ENCODE results near the gene KCNH1.

The KCNH1 gene

GRCh38 chr1:210657806-210658205, 476.1 kb downstream of the KCNH1 start:
- TF ChIP-seq TAF1 (IDR thresholded peaks at IDR 0.05; ENCODE audit: low read depth) = no peak
- no peak for TF ChIP-seq EGR1 (IDR thresholded peaks at IDR 0.05)
- TF ChIP-seq CEBPB (IDR thresholded peaks at IDR 0.05) = no peak

DNA sequence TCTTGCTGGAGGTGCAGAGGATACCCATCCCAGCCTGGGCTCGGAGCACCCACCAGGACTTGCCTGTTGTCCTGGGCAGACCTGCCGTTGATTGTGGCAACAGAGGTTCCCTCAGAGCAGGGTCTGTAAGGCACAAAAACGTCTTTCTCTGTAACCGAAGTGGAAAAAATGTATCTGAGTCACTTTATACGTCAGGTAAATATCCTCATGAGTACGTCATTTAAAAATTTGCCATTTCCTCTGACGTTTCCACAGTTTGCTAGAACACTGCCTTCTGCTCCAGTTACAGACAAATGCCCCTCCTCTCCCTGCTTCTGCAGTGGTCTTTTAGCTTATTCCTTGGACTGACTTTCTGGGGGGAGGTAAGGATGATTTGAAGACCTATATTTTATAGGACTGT, 478.4 kb downstream of the KCNH1 start:
- TF ChIP-seq EP300 (IDR thresholded peaks at IDR 0.05; ENCODE audit: borderline replicate concordance) (no peak), TEAD4 (IDR thresholded peaks at IDR 0.05) (no peak), CREB1 (IDR thresholded peaks at IDR 0.05; ENCODE audit: low read depth) (no peak), EGR1 (IDR thresholded peaks at IDR 0.05) (no peak), YY1 (IDR thresholded peaks at IDR 0.05; ENCODE audit: low read depth) (no peak), USF1 (IDR thresholded peaks at IDR 0.05) (no peak), TAF1 (IDR thresholded peaks at IDR 0.05; ENCODE audit: low read depth) (no peak), REST (IDR thresholded peaks at IDR 0.05; ENCODE audit: low read depth) (no peak), TCF12 (IDR thresholded peaks at IDR 0.05; ENCODE audit: low read depth) (no peak)

DNA sequence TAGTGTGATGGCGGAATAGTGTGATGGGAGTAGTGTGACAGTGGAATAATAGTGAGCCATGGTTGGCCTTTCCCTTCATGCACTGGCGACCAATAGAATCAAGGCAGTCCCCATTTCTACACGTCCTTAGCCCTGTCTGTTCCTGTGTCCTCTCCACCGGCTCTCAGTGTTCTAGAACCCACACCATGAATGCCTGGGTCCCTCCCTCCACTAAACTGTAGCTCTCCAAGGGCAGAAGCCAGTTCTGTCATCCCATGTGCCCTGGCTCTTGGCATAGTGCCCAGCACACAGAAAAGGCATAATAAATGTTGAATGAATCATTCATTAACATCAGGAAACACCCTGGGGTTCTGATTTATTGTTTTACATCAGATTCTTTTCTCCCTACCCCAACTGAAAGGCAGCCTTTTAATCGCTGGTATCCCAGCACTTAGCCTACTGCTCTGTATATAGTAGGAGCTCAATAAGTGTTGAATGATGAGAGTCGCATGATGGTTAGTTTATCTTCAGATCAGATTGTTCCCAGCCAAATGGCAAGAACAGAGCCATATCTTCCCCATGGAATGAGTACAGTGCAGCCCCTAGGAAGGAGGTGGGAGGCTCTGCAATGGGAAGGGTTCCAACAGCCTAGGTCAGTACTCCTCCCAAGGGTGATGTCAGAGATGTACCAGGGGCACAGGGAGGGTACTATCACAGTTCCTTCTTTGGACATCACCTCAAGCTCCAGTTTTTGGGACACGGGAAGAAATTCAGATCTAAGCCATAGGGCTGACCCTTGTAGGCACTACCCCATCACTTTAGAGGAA, 479.6 kb downstream of the KCNH1 start:
- no peak for TF ChIP-seq TAF1 (IDR thresholded peaks at IDR 0.05; ENCODE audit: low read depth)

DNA sequence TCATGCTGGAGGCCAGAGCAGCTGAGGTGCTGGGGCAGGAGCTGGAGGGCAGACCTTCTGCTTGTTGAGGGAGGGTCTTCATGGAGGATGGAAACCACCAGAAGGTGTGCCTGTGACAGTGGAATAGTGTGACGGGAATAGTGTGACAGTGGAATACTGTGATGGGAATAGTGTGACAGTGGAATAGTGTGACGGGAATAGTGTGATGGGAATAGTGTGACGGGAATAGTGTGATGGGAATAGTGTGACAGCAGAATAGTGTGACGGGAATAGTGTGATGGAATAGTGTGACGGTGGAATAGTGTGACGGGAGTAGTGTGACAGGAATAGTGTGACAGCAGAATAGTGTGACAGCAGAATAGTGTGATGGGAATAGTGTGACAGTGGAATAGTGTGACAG, 480.2 kb downstream of the KCNH1 start:
- TF ChIP-seq CREB1 (IDR thresholded peaks at IDR 0.05; ENCODE audit: low read depth) = no peak
- no peak for TF ChIP-seq EGR1 (IDR thresholded peaks at IDR 0.05)
- TF ChIP-seq, protein P1, sequence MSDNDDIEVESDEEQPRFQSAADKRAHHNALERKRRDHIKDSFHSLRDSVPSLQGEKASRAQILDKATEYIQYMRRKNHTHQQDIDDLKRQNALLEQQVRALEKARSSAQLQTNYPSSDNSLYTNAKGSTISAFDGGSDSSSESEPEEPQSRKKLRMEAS (IDR thresholded peaks at IDR 0.05) = no peak
- no peak for TF ChIP-seq TAF1 (IDR thresholded peaks at IDR 0.05; ENCODE audit: low read depth)
- TF ChIP-seq YY1 (IDR thresholded peaks at IDR 0.05; ENCODE audit: low read depth) = no peak
- no peak for TF ChIP-seq NFIC (IDR thresholded peaks at IDR 0.05)
- TF ChIP-seq EP300 (IDR thresholded peaks at IDR 0.05; ENCODE audit: borderline replicate concordance) = no peak
- no peak for TF ChIP-seq TEAD4 (IDR thresholded peaks at IDR 0.05)

- TF ChIP-seq USF1 (IDR thresholded peaks at IDR 0.05) (no peak), NFIC (IDR thresholded peaks at IDR 0.05) (no peak), REST (IDR thresholded peaks at IDR 0.05; ENCODE audit: low read depth) (no peak), CEBPB (IDR thresholded peaks at IDR 0.05) (no peak), EGR1 (IDR thresholded peaks at IDR 0.05) (no peak), TEAD4 (IDR thresholded peaks at IDR 0.05) (no peak), RAD21 (IDR thresholded peaks at IDR 0.05; ENCODE audit: low read depth) (no peak), ZBTB7A (IDR thresholded peaks at IDR 0.05; ENCODE audit: low read depth) (no peak), TAF1 (IDR thresholded peaks at IDR 0.05; ENCODE audit: low read depth) (no peak), CREB1 (IDR thresholded peaks at IDR 0.05; ENCODE audit: low read depth) (no peak), TCF12 (IDR thresholded peaks at IDR 0.05; ENCODE audit: low read depth) (no peak)
- TF ChIP-seq, protein P1 (IDR thresholded peaks at IDR 0.05) = no peak
These were observed 481.5 kb downstream of the KCNH1 start for GRCh38 chr1:210652329-210652954.

DNA sequence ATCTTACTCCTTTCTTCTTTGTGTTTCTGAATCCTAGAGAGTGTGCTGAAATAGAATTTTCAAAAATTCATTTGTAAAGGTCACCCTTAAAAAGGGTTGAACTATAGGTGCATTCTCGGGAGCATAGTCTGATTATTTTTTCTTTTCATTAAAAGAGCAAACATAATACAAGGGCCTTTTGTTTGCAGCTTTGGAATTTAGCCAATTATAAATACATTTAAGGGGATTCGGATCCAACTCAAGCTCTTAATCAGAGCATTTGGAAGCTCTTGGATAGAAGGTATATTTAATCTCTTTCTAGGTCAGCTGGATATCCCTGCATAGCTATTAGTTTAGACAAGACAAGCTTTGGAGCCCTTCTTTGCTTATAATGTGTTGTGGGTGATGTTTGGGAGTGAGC, 483.5 kb downstream of the KCNH1 start:
- TF ChIP-seq FOXM1 (IDR thresholded peaks at IDR 0.05; ENCODE audit: borderline replicate concordance, low read depth) (no peak), TCF12 (IDR thresholded peaks at IDR 0.05; ENCODE audit: low read depth) (no peak), YY1 (IDR thresholded peaks at IDR 0.05; ENCODE audit: low read depth) (no peak), EP300 (IDR thresholded peaks at IDR 0.05; ENCODE audit: borderline replicate concordance) (no peak), CEBPB (IDR thresholded peaks at IDR 0.05) (no peak), CREB1 (IDR thresholded peaks at IDR 0.05; ENCODE audit: low read depth) (no peak), REST (IDR thresholded peaks at IDR 0.05; ENCODE audit: low read depth) (no peak), TAF1 (IDR thresholded peaks at IDR 0.05; ENCODE audit: low read depth) (no peak), RAD21 (IDR thresholded peaks at IDR 0.05; ENCODE audit: low read depth) (no peak), USF1 (IDR thresholded peaks at IDR 0.05) (no peak), TEAD4 (IDR thresholded peaks at IDR 0.05) (no peak), ZBTB7A (IDR thresholded peaks at IDR 0.05; ENCODE audit: low read depth) (no peak), NFIC (IDR thresholded peaks at IDR 0.05) (no peak), EGR1 (IDR thresholded peaks at IDR 0.05) (no peak)
- TF ChIP-seq, protein P1 (IDR thresholded peaks at IDR 0.05) = no peak
